Measurements from ENCODE around the gene NPBWR2. TPM values are rescaled to one million over a fixed set of nuclear protein-coding genes. Genes with fewer than 3 reads are reported as not detected.

Gene NPBWR2
- total RNA-seq, 4 donors from 2014 or later: not detected

DNA sequence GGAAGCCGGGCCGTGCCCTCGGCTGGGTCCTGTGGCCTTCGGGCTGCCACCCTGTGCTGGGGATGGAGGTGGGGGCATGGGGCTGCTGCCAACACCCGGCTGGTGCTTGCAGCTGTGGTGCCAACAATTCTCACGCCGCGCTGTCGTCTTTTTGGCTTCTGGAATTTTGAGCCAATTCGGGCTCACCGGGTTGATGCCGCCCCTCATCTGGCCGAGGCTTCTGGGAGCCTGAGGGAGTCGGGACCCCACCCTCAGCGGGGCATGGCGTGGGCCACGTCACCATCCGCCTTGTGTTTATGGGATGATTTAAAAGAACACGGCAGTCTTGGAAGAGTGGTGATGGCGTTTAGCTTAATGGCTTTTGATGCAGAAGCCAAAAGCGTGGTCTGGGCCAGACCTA is 8.7 kb upstream of the NPBWR2 start:
- H3K4me3 ChIP-seq: no peak overlapping the region
- intact Hi-C loops (cut with DNase I): no loop called here
- H3K27ac ChIP-seq: no peak overlapping the region
- H3K9me3 ChIP-seq: no peaks in the 10 kb centered on the region
- DNase-seq: no peak
- H3K36me3 ChIP-seq: no peaks in the 10 kb centered on the region
- H3K27me3 ChIP-seq: peaks cover 0 to 10% (median 0%) of the 10 kb centered on the region in 4 donors
- H3K4me1 ChIP-seq: peaks cover 0 to 10% (median 4%) of the 10 kb centered on the region in 3 donors
- 48 to 83% methylated on average over 1 to 6 of the region's 21 CpGs for WGBS, 2 donors
- TF ChIP-seq, protein P1, sequence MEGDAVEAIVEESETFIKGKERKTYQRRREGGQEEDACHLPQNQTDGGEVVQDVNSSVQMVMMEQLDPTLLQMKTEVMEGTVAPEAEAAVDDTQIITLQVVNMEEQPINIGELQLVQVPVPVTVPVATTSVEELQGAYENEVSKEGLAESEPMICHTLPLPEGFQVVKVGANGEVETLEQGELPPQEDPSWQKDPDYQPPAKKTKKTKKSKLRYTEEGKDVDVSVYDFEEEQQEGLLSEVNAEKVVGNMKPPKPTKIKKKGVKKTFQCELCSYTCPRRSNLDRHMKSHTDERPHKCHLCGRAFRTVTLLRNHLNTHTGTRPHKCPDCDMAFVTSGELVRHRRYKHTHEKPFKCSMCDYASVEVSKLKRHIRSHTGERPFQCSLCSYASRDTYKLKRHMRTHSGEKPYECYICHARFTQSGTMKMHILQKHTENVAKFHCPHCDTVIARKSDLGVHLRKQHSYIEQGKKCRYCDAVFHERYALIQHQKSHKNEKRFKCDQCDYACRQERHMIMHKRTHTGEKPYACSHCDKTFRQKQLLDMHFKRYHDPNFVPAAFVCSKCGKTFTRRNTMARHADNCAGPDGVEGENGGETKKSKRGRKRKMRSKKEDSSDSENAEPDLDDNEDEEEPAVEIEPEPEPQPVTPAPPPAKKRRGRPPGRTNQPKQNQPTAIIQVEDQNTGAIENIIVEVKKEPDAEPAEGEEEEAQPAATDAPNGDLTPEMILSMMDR (IDR thresholded peaks at IDR 0.05): no peak
- no peak for TF ChIP-seq POLR2A (IDR thresholded peaks at IDR 0.05)

DNA sequence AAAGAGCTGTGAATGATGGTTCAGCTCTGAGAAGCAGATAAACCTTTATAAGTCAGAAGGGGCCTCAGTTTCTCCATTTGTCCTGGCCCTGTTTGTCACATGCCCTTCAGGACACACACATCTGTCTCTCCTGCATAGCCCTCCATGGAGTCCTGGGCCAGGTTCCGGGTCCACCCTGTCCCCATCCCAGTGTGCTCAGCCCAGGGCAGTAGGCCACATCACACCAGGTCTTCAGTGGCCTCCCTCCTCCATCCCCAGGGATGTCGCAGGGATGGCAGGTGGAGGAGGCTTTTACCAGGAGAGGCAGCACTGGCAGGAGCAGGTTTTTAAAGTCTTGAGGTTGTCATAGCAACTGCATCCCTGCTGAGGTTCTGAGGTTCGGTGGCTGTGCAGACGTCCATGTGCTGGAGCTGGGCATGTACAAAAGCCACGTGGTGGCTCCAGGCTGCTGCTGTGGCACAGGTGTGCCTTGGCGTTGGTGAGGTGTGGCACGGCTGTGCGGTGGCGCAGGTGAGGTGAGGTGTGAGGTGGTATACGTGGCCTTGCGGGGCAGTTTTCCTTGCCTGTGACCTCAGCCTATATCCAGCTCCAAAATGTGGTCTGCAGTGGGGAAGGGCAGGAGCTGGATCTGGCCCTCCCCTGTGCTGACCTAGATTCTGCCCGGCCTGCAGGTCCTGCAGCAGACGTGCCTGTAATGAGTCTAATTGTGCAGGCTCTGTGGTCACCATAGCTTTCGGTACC is 8.0 kb upstream of the NPBWR2 start:
- 40 to 67% methylated on average over 1 to 3 of the region's 14 CpGs for WGBS, 2 donors
- H3K27me3 ChIP-seq: peaks cover 0 to 5% (median 0%) of the 10 kb centered on the region in 4 donors
- H3K4me1 ChIP-seq: peaks cover 0 to 5% (median 4%) of the 10 kb centered on the region in 3 donors
- no peak for TF ChIP-seq POLR2A (IDR thresholded peaks at IDR 0.05)
- TF ChIP-seq, protein P1 (IDR thresholded peaks at IDR 0.05): no peak
- no peak for DNase-seq
- intact Hi-C loops (cut with DNase I): no loop called here
- H3K9me3 ChIP-seq: no peaks in the 10 kb centered on the region
- no peaks in the 10 kb centered on the region for H3K36me3 ChIP-seq
- H3K4me3 ChIP-seq: no peak overlapping the region
- no peak overlapping the region for H3K27ac ChIP-seq

DNA sequence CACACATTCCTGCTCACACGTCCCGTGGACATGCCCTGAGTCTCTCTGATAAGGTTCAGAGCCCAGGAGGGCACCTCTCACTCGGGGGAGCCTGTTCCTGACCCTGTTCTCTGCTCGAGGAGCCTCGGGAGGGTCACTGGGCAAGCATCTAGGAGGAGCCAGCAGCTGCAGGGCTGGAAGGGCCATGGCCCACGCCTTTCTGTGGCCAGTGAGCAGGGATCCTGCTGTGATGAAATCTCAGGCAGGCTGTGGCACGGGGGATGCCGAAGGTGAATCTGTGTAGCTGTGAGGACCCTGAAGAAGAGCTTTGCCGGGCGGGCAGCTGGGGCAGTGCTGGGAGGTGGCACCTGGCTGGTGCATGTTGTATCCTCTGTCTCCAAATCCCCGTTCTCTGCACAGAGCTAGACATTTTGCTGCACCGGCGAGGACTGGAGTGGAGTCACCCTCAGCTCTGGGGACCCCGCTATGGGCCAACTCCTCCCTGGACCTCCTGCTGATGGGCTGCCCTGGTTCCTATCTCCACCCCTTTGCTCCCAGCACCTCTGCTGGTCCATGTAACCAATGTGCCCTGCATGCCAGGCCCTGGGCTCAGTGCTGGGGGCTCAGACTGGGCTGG is 7.1 kb upstream of the NPBWR2 start:
- Histone ChIP-seq H3K9me3 (no peaks in the 10 kb centered on the region), H3K4me3 (no peak overlapping the region), H3K27me3 (peaks cover 0 to under 1% (median 0%) of the 10 kb centered on the region in 4 donors), H3K4me1 (no peaks in the 10 kb centered on the region), H3K27ac (no peak overlapping the region), H3K36me3 (no peaks in the 10 kb centered on the region)
- intact Hi-C loops (cut with DNase I): no loop called here
- no peak for DNase-seq
- WGBS, 2 donors: 76 to 77% methylated on average over 7 to 11 of the region's 14 CpGs
- TF ChIP-seq POLR2A (IDR thresholded peaks at IDR 0.05): no peak
- TF ChIP-seq, protein P1 (IDR thresholded peaks at IDR 0.05): no peak

DNA sequence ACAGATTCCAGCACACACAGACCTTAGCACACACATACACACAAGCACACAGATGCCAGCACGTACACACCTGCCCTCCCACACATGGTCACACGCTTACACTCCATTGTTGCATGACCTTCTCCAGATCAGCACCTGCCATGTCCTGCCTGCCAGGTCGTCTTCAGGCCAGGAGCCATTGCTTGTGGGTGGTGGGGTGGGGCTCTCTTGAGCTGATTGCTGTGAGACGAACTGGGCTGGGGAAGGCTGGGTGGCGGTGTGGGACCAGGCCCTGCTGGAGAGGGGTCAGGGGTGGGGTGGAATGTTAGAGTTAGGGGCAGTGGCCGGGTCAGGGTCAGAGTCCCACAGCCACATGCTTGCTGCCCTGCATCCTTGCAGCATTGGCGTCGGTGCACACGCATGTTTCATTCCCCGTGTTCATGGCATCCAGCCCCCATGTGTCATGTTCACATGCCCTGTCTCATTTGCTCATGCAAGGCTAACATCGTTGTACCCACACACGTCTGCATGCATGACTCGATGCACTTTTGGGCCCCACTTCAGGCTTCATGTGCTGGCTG is 6.5 kb upstream of the NPBWR2 start:
- intact Hi-C loops (cut with DNase I): no loop called here
- DNase-seq: no peak

More for the DNA sequence above, 6.5 kb upstream of the NPBWR2 start:
- no peak overlapping the region for H3K27ac ChIP-seq
- H3K36me3 ChIP-seq: no peaks in the 10 kb centered on the region
- peaks cover 0 to 7% (median 0%) of the 10 kb centered on the region in 4 donors for H3K27me3 ChIP-seq
- no peaks in the 10 kb centered on the region for H3K9me3 ChIP-seq
- no peaks in the 10 kb centered on the region for H3K4me1 ChIP-seq
- TF ChIP-seq, protein P1 (IDR thresholded peaks at IDR 0.05): no peak
- TF ChIP-seq POLR2A (IDR thresholded peaks at IDR 0.05): no peak
- WGBS, 2 donors: 56 to 85% methylated on average over 6 to 7 of the region's 13 CpGs
- no peak overlapping the region for H3K4me3 ChIP-seq
